Testis (tissue), 3 donors: Measurements from ENCODE around the gene ELFN2. TPM values are rescaled to one million over a fixed set of nuclear protein-coding genes. Genes with fewer than 3 reads are reported as not detected.

Experiments
- DNase-seq: peaks from one replicate; pipeline ENCODE4 v3.0.0-alpha.2; 2019
- H3K27ac ChIP-seq, 2 donors: fragments of 200-600 bp; sonication (generic); one replicate each; pipeline ENCODE4 v1.5.1; 2019
- H3K27me3 ChIP-seq: fragments of 200-600 bp; sonication (generic); one replicate; pipeline ENCODE4 v1.5.1; 2019
- H3K36me3 ChIP-seq: fragments of 200-600 bp; sonication (generic); one replicate; pipeline ENCODE4 v1.5.1; 2017; ENCODE audit warnings: low read depth; ENCODE audit errors: missing control alignments
- H3K4me1 ChIP-seq: fragments of 200-600 bp; sonication (generic); one replicate; pipeline ENCODE4 v1.5.1; 2019
- H3K4me3 ChIP-seq, 2 donors: fragments of 200-600 bp; sonication (generic); one replicate each; pipeline ENCODE4 v1.5.1; 2017 to 2019
- H3K9me3 ChIP-seq: fragments of 200-600 bp; sonication (generic); one replicate; pipeline ENCODE4 v1.5.1; 2017
- CTCF ChIP-seq, 3 experiments: fragments of 450-650 bp in 2 of 3; fragments of 200-600 bp in 1 of 3; sonication (generic) in 1 of 3; IDR thresholded peaks; one replicate each; pipeline ENCODE4 v1.5.1; 2016 to 2019; ENCODE audit warnings: antibody characterized with exemption in 3 of 3, mild to moderate bottlenecking in 2 of 3, moderate library complexity in 1 of 3
- POLR2A ChIP-seq: fragments of 450-650 bp; IDR thresholded peaks from one replicate; pipeline ENCODE4 v1.6.1; 2017; ENCODE audit warnings: antibody characterized with exemption, mild to moderate bottlenecking, moderate library complexity
- WGBS, 2 donors: methylation state at CpG; one replicate each; pipeline ENCODE4 v1.1.5; 2018; 5-methylcytosine and 5-hydroxymethylcytosine counted together
- intact Hi-C: fragments of 100-400 bp; cut with DNase I; formaldehyde crosslinking; loops from one replicate; pipeline ENCODE4 v1.15.1; 2023; ENCODE audit warnings: low total_unique reads
- polyA plus RNA-seq: library from polyadenylated mRNA; stranded (reverse); fragments of 350-450 nt; fragmentation: Illumina TruSeq; extraction: RNeasy Lipid Tissue Mini Kit (QIAGEN cat#74804); gene quantifications from one replicate; pipeline ENCODE4 v1.2.3, GENCODE V29; 2014; ENCODE audit warnings: low read depth, low replicate concordance; ENCODE audit not compliant: insufficient read depth
- total RNA-seq, 2 donors: library from RNA; depleted of rRNA; stranded (reverse); fragments of >200 nt; gene quantifications; one replicate each; pipeline ENCODE4 v1.2.3, GENCODE V29; 2016

ELFN2 gene
- total and polyA plus RNA-seq, 3 donors from 2014 or later = 4.8 to 5.7 (median 5.3) TPM

DNA sequence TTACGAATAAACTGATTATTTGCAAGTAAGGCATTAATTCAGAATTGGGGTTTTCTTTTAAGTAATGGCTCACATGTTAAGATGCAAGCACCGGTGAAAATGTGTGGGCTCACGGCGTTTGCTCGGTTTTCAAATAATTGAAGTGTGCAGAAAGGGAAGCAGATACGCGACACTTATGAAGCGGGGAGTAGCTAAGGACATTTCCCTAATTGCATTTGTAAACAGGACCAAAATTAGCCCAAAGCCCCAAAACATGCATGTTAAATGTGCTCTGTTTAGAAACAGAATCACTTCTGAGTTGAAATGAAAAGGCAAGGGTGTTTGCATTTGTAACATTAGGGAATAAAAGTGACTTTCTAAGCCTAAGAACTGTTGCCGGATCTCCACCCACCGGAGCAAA, 61.3 kb downstream of the ELFN2 start:
- no peak for DNase-seq
- Histone ChIP-seq H3K4me1 (no peaks in the 10 kb centered on the region), H3K36me3 (no peaks in the 10 kb centered on the region), H3K9me3 (no peaks in the 10 kb centered on the region), H3K27ac (no peak overlapping the region), H3K27me3 (no peaks in the 10 kb centered on the region), H3K4me3 (no peak overlapping the region)
- WGBS, 2 donors = 80 to 93% methylated on average over 10 of the region's 10 CpGs
- intact Hi-C loops = no loop called here
- TF ChIP-seq CTCF (IDR thresholded peaks at IDR 0.05) (no peak), POLR2A (no peak)

DNA sequence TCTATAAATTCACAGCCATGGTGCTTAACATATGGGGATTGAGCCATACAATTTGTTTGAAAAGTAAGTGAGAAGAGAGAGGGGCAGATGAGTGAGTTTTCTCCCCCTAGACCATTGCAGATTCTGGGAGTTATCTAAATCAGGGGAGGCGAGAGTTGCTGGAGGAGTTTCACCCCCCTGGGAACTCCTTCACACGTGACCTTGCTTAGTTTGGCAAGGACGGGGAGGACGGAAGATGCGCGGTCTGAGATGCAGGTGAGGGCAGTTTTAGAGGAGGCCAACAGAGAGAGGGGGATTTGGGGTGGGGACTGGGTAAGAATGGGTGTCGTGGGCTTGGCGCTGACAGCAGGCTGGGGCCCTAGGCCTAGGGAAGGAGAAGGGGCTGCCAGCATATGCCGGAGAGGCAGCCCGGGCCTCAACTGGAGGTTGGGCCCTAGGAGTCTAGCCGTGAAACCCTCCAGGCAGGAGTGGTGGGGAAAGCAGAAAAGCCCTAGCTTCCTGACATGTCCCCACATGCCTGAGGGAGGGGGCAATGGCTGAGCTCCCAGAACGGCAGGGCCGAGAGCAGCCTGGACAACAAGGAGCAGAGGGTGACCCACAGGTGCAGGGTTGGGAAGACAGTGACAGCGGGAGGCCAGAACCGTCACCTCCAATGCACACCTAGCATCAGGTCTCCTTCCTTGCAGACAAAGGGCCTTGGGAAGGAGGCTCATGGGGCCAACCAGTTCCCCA, 63.9 kb downstream of the ELFN2 start:
- Histone ChIP-seq H3K9me3 (no peaks in the 10 kb centered on the region), H3K27me3 (no peaks in the 10 kb centered on the region), H3K36me3 (no peaks in the 10 kb centered on the region), H3K4me1 (no peaks in the 10 kb centered on the region), H3K4me3 (no peak overlapping the region), H3K27ac (no peak overlapping the region)
- TF ChIP-seq POLR2A = no peak
- TF ChIP-seq CTCF (IDR thresholded peaks at IDR 0.05) = no peak
- intact Hi-C loops = no loop called here
- WGBS, 2 donors = 53 to 72% methylated on average over 14 to 15 of the region's 15 CpGs
- no peak for DNase-seq

DNA sequence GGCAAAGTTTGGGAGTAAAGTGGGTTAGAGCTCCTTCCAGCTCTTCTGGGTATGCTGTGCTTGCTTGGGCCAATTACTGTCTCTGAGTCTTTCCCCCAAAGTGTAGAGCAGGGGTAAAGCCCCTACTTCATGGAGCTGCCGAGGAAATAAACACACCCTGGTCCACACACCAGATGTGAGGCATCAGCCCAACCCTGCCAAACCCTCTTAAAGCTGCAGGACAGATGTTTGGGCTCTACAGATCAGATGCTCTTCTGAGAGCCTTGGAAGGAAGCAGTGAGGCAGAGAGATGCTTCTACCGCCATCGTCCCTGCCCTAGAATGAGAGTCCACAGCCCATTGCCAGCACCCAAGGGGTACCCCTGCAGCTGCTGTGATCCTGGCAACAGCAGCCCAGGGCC, 64.7 kb downstream of the ELFN2 start:
- TF ChIP-seq CTCF (IDR thresholded peaks at IDR 0.05) (no peak), POLR2A (no peak)
- intact Hi-C loops = no loop called here
- Histone ChIP-seq H3K27ac (no peak overlapping the region), H3K4me1 (no peaks in the 10 kb centered on the region), H3K27me3 (no peaks in the 10 kb centered on the region), H3K9me3 (no peaks in the 10 kb centered on the region), H3K36me3 (no peaks in the 10 kb centered on the region), H3K4me3 (no peak overlapping the region)
- no peak for DNase-seq
- 68% methylated on average over 3 of the region's 3 CpGs; no CpG with 5 or more reads in 1 of the 2 donors for WGBS, 2 donors

DNA sequence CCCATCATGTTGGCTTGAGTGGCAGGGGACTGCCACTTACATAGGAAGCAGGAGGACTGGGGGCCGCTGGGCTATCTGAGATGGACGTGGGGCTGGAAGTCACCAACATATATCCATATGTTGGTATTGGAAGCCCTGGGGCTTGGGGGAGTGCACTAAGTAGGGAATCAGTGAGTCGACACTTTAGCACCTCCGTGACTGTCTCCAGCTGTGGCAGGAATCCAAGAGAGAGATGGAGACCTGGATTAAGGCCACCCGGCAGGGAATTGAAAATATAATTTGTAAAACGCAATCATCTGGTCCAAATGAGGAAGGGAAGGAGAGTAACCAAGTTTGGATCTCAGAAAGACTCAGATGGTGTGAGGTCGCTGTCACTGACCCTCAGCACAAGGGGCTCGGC, 68.4 kb downstream of the ELFN2 start:
- no peak for TF ChIP-seq POLR2A
- TF ChIP-seq CTCF (IDR thresholded peaks at IDR 0.05) = no peak
- no peak for DNase-seq
- Histone ChIP-seq H3K27me3 (no peaks in the 10 kb centered on the region), H3K27ac (no peak overlapping the region), H3K36me3 (no peaks in the 10 kb centered on the region), H3K4me1 (no peaks in the 10 kb centered on the region), H3K9me3 (no peaks in the 10 kb centered on the region), H3K4me3 (no peak overlapping the region)
- intact Hi-C loops = no loop called here
- WGBS, 2 donors = 70 to 76% methylated on average over 8 of the region's 8 CpGs

GRCh38 chr22:37358386-37358785, 68.9 kb downstream of the ELFN2 start:
- WGBS, 2 donors = 93 to 97% methylated on average over 10 to 11 of the region's 11 CpGs
- intact Hi-C loops = no loop called here
- no peaks in the 10 kb centered on the region for H3K27me3 ChIP-seq

More at GRCh38 chr22:37358386-37358785, 68.9 kb downstream of the ELFN2 start:
- Histone ChIP-seq H3K4me3 (no peak overlapping the region), H3K36me3 (no peaks in the 10 kb centered on the region), H3K27ac (no peak overlapping the region), H3K4me1 (no peaks in the 10 kb centered on the region), H3K9me3 (no peaks in the 10 kb centered on the region)
- TF ChIP-seq POLR2A = no peak
- no peak for TF ChIP-seq CTCF (IDR thresholded peaks at IDR 0.05)
- DNase-seq = no peak
